ENCODE results near the gene RCAN2. TPM values are rescaled to one million over a fixed set of nuclear protein-coding genes. Genes with fewer than 3 reads are reported as not detected.

Gene RCAN2
- total RNA-seq, 1 experiment from 2014 or later, result 0.44 TPM

DNA sequence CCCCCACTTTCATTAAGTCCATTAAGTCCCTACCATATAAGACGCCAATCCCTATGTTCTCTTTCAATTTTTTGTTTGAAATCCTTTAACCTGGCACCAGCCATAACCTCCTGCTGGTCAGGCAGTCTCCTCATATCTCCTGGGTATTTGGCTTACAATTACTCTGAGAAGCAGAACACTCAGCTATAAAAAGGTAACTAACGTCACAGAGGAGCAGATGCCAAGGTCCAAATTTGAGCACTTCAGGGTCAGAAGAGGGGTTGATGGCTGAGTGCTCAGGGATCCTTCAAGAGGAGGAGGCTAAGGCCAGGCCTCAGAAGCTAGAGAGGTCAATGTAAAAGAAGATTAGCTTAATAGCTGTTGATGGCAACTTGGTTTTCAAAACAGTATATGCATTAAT lies 22.3 kb upstream of the RCAN2 start:
- Histone ChIP-seq H4K20me1 (ENCODE audit: insufficient read depth) (no peaks in the 10 kb centered on the region), H3K9me2 (ENCODE audit: insufficient read depth) (no peaks in the 10 kb centered on the region), H3K27me3 (ENCODE audit: insufficient read depth, low read depth) (no peaks in the 10 kb centered on the region), H3K9me3 (ENCODE audit: insufficient read depth, low read depth) (no peaks in the 10 kb centered on the region), H3K4me3 (no peak overlapping the region), H2AFZ (no peak overlapping the region), H3K4me2 (no peak overlapping the region), H3K79me2 (ENCODE audit: low read depth) (no peaks in the 10 kb centered on the region), H3K4me1 (replicated peaks; ENCODE audit: insufficient read depth) (no peaks in the 10 kb centered on the region), H3K36me3 (ENCODE audit: low read depth) (no peaks in the 10 kb centered on the region), H3F3A (ENCODE audit: insufficient read depth, low read depth) (no peaks in the 10 kb centered on the region), H3K27ac (no peak overlapping the region)
- intact Hi-C loops (cut with micrococcal nuclease; ENCODE audit: unreplicated experiment), result no loop called here
- ChIA-PET CTCF (no interaction called here), POLR2A (ENCODE audit: unreplicated experiment) (no interaction called here)
- DNase-seq, result no peak
- TF ChIP-seq EZH2 (IDR thresholded peaks at IDR 0.05; ENCODE audit: low read depth), result no peak
- TF ChIP-seq, protein P1, sequence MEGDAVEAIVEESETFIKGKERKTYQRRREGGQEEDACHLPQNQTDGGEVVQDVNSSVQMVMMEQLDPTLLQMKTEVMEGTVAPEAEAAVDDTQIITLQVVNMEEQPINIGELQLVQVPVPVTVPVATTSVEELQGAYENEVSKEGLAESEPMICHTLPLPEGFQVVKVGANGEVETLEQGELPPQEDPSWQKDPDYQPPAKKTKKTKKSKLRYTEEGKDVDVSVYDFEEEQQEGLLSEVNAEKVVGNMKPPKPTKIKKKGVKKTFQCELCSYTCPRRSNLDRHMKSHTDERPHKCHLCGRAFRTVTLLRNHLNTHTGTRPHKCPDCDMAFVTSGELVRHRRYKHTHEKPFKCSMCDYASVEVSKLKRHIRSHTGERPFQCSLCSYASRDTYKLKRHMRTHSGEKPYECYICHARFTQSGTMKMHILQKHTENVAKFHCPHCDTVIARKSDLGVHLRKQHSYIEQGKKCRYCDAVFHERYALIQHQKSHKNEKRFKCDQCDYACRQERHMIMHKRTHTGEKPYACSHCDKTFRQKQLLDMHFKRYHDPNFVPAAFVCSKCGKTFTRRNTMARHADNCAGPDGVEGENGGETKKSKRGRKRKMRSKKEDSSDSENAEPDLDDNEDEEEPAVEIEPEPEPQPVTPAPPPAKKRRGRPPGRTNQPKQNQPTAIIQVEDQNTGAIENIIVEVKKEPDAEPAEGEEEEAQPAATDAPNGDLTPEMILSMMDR (conservative IDR thresholded peaks at IDR 0.05), result no peak
- no TSS peak for BruUV-seq (replicated peaks)

- H3F3A ChIP-seq (ENCODE audit: insufficient read depth, low read depth), result no peaks in the 10 kb centered on the region
- no peaks in the 10 kb centered on the region for H4K20me1 ChIP-seq (ENCODE audit: insufficient read depth)
- H2AFZ ChIP-seq, result no peak overlapping the region
- intact Hi-C loops (cut with micrococcal nuclease; ENCODE audit: unreplicated experiment), result no loop called here
- no peaks in the 10 kb centered on the region for H3K4me1 ChIP-seq (replicated peaks; ENCODE audit: insufficient read depth)
- H3K9me2 ChIP-seq (ENCODE audit: insufficient read depth), result no peaks in the 10 kb centered on the region
- H3K4me3 ChIP-seq, result no peak overlapping the region
- no peaks in the 10 kb centered on the region for H3K36me3 ChIP-seq (ENCODE audit: low read depth)
- no peak overlapping the region for H3K4me2 ChIP-seq
- TF ChIP-seq, protein P1 (conservative IDR thresholded peaks at IDR 0.05), result no peak
- TF ChIP-seq EZH2 (IDR thresholded peaks at IDR 0.05; ENCODE audit: low read depth), result no peak
- no TSS peak for BruUV-seq (replicated peaks)
- no peaks in the 10 kb centered on the region for H3K79me2 ChIP-seq (ENCODE audit: low read depth)
- no peak for DNase-seq
- no peaks in the 10 kb centered on the region for H3K27me3 ChIP-seq (ENCODE audit: insufficient read depth, low read depth)
- CTCF ChIA-PET, result no interaction called here
- H3K27ac ChIP-seq, result no peak overlapping the region
- no peaks in the 10 kb centered on the region for H3K9me3 ChIP-seq (ENCODE audit: insufficient read depth, low read depth)
- POLR2A ChIA-PET (ENCODE audit: unreplicated experiment), result interaction anchor here (0.6 kb wide), 1 partner anchor 14 kb away, joined by 10 read pairs; no protein-coding TSS in a partner anchor
These were observed 20.1 kb upstream of the RCAN2 start for GRCh38 chr6:46511320-46511719.

DNA sequence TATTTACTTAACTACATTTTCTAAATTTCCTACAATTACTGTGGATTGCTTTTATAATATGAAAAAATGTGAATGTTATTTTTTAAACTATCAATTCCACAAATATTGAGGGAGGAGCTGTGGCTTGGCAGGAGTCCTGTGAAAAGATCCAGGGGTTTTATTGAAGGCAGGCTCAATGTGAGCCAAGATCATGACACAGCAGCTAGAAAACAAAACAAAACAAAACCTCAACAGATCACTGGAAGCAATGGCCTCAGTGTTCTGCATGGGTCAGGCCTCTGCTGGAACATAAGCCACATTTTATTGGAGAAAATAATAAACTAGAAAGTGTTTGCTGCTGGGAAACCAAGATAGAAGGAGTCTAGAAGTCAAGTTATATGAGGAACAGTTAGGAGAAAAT lies 19.4 kb upstream of the RCAN2 start:
- H3K27ac ChIP-seq, result no peak overlapping the region

More for the DNA sequence above, 19.4 kb upstream of the RCAN2 start:
- BruUV-seq (replicated peaks), result no TSS peak
- Histone ChIP-seq H3K9me3 (ENCODE audit: insufficient read depth, low read depth) (no peaks in the 10 kb centered on the region), H3K4me3 (no peak overlapping the region), H3K27me3 (ENCODE audit: insufficient read depth, low read depth) (no peaks in the 10 kb centered on the region), H2AFZ (no peak overlapping the region), H4K20me1 (ENCODE audit: insufficient read depth) (no peaks in the 10 kb centered on the region), H3K4me1 (replicated peaks; ENCODE audit: insufficient read depth) (no peaks in the 10 kb centered on the region), H3F3A (ENCODE audit: insufficient read depth, low read depth) (no peaks in the 10 kb centered on the region), H3K79me2 (ENCODE audit: low read depth) (no peaks in the 10 kb centered on the region), H3K36me3 (ENCODE audit: low read depth) (no peaks in the 10 kb centered on the region), H3K4me2 (no peak overlapping the region), H3K9me2 (ENCODE audit: insufficient read depth) (no peaks in the 10 kb centered on the region)
- DNase-seq, result no peak
- TF ChIP-seq EZH2 (IDR thresholded peaks at IDR 0.05; ENCODE audit: low read depth), result no peak
- TF ChIP-seq, protein P1 (conservative IDR thresholded peaks at IDR 0.05), result no peak
- CTCF ChIA-PET, result no interaction called here
- POLR2A ChIA-PET (ENCODE audit: unreplicated experiment), result interaction anchor here (0.6 kb wide), 1 partner anchor 14 kb away, joined by 10 read pairs; no protein-coding TSS in a partner anchor
- intact Hi-C loops (cut with micrococcal nuclease; ENCODE audit: unreplicated experiment), result no loop called here

Data from PC-9 (cell line).